ENCODE measurements around the gene NRCAM.

Gene NRCAM

GRCh38 chr7:108247614-108248013, 208.6 kb downstream of the NRCAM start:
- no peak for DNase-seq (ENCODE audit: extremely low spot score)
- TF ChIP-seq CTCF (IDR thresholded peaks at IDR 0.05; ENCODE audit: control extremely low read depth, extremely low read depth, low read depth, missing control alignments): no peak
- CTCF ChIA-PET: no interaction called here
- POLR2A ChIA-PET: no interaction called here

- ChIA-PET POLR2A (no interaction called here), CTCF (interaction anchor here (0.6 to 2.6 kb wide), 6 partner anchors 10 to 253 kb away, joined by 3 to 10 read pairs (median 3); no protein-coding TSS in a partner anchor)
- peak; percentile 19 for TF ChIP-seq CTCF (IDR thresholded peaks at IDR 0.05; ENCODE audit: control extremely low read depth, extremely low read depth, low read depth, missing control alignments)
- DNase-seq (ENCODE audit: extremely low spot score): no peak
Measured at GRCh38 chr7:108246227-108246837, 209.9 kb downstream of the NRCAM start.

- no peak for TF ChIP-seq CTCF (IDR thresholded peaks at IDR 0.05; ENCODE audit: control extremely low read depth, extremely low read depth, low read depth, missing control alignments)
- CTCF ChIA-PET: interaction anchor here (0.9 to 2.6 kb wide), 6 partner anchors 9 to 253 kb away, joined by 3 to 10 read pairs (median 3); no protein-coding TSS in a partner anchor
Measured at GRCh38 chr7:108245523-108246226, 210.6 kb downstream of the NRCAM start.

GRCh38 chr7:108244110-108244509, 212.1 kb downstream of the NRCAM start:
- no peak for DNase-seq (ENCODE audit: extremely low spot score)
- no peak for TF ChIP-seq CTCF (IDR thresholded peaks at IDR 0.05; ENCODE audit: control extremely low read depth, extremely low read depth, low read depth, missing control alignments)
- ChIA-PET CTCF (interaction anchor here (1.2 to 2.6 kb wide), 3 partner anchors 8 to 64 kb away, joined by 3 to 10 read pairs (median 4); no protein-coding TSS in a partner anchor), POLR2A (no interaction called here)

More at GRCh38 chr7:108245523-108246226, 210.6 kb downstream of the NRCAM start:
- no peak for DNase-seq (ENCODE audit: extremely low spot score)
- POLR2A ChIA-PET: interaction anchor here (0.8 kb wide), 1 partner anchor 184 kb away, joined by 3 read pairs; no protein-coding TSS in a partner anchor

- no peak for DNase-seq (ENCODE audit: extremely low spot score)
- POLR2A ChIA-PET: no interaction called here
- TF ChIP-seq CTCF (IDR thresholded peaks at IDR 0.05; ENCODE audit: control extremely low read depth, extremely low read depth, low read depth, missing control alignments): no peak
- CTCF ChIA-PET: interaction anchor here (1.2 to 1.7 kb wide), 5 partner anchors 10 to 257 kb away, joined by 3 to 7 read pairs (median 5); no protein-coding TSS in a partner anchor
Measured at GRCh38 chr7:108239501-108240225, 216.6 kb downstream of the NRCAM start.

Measured in GM10248 (cell line).